OCI-LY7 (cell line): Measurements from ENCODE around the gene SRSF4.

Source experiments
- EZH2phosphoT487 ChIP-seq: fragments of 200-600 bp; sonication (generic); IDR thresholded peaks from 2 replicates; pipeline ENCODE4 v1.6.1; 2018; ENCODE audit warnings: low read depth, borderline replicate concordance, mild to moderate bottlenecking, mixed run types, antibody characterized with exemption, low read length, moderate library complexity, mixed read lengths
- TF ChIP-seq, protein P1 (sequence below): fragments of 200-600 bp; sonication (generic); conservative IDR thresholded peaks from 2 replicates; pipeline ENCODE4 v1.5.1; 2014; ENCODE audit warnings: mild to moderate bottlenecking, antibody characterized with exemption, low read length, moderate library complexity, mixed read lengths

DNA sequence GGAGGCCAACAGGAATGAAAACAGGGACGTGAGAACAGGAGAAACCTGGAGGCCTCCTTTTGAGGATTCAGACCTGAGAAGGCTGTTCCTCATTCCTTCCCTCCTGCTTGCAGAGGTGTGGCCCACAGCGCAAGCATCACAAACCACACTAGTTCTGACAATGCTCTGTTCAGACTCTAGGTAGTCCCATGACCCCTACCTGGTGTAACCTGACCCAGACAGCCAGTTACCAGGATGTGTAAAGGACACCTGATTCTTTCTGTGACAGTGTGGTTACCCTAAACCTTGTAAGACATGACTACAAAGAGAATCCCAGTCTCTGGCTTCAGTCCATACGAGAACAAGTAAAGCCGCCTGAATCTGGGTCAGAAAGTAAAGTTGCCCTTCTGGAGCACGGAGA lies 45.8 kb upstream of the SRSF4 start:
- TF ChIP-seq, protein P1, sequence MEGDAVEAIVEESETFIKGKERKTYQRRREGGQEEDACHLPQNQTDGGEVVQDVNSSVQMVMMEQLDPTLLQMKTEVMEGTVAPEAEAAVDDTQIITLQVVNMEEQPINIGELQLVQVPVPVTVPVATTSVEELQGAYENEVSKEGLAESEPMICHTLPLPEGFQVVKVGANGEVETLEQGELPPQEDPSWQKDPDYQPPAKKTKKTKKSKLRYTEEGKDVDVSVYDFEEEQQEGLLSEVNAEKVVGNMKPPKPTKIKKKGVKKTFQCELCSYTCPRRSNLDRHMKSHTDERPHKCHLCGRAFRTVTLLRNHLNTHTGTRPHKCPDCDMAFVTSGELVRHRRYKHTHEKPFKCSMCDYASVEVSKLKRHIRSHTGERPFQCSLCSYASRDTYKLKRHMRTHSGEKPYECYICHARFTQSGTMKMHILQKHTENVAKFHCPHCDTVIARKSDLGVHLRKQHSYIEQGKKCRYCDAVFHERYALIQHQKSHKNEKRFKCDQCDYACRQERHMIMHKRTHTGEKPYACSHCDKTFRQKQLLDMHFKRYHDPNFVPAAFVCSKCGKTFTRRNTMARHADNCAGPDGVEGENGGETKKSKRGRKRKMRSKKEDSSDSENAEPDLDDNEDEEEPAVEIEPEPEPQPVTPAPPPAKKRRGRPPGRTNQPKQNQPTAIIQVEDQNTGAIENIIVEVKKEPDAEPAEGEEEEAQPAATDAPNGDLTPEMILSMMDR, result no peak
- TF ChIP-seq EZH2phosphoT487, result no peak
